ENCODE data around the gene PER2.

- TF ChIP-seq POLR2AphosphoS5 (IDR thresholded peaks at IDR 0.05; ENCODE audit: insufficient read depth, low read depth, low read length) (no peak), POLR2A (IDR thresholded peaks at IDR 0.05; ENCODE audit: low read depth, low read length) (no peak), GATA2 (IDR thresholded peaks at IDR 0.05; ENCODE audit: insufficient read depth, insufficient read length, low read depth, low read length) (no peak), MYC (IDR thresholded peaks at IDR 0.05; ENCODE audit: low read depth, low read length) (no peak), MAX (IDR thresholded peaks at IDR 0.05; ENCODE audit: insufficient read depth, insufficient read length) (no peak), JUN (IDR thresholded peaks at IDR 0.05; ENCODE audit: borderline replicate concordance, insufficient read depth, insufficient read length, low read depth) (no peak), EZH2 (IDR thresholded peaks at IDR 0.05; ENCODE audit: borderline replicate concordance, low read depth, low read length, severe bottlenecking) (no peak)
- TF ChIP-seq, protein P1, sequence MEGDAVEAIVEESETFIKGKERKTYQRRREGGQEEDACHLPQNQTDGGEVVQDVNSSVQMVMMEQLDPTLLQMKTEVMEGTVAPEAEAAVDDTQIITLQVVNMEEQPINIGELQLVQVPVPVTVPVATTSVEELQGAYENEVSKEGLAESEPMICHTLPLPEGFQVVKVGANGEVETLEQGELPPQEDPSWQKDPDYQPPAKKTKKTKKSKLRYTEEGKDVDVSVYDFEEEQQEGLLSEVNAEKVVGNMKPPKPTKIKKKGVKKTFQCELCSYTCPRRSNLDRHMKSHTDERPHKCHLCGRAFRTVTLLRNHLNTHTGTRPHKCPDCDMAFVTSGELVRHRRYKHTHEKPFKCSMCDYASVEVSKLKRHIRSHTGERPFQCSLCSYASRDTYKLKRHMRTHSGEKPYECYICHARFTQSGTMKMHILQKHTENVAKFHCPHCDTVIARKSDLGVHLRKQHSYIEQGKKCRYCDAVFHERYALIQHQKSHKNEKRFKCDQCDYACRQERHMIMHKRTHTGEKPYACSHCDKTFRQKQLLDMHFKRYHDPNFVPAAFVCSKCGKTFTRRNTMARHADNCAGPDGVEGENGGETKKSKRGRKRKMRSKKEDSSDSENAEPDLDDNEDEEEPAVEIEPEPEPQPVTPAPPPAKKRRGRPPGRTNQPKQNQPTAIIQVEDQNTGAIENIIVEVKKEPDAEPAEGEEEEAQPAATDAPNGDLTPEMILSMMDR (IDR thresholded peaks at IDR 0.05; ENCODE audit: extremely low read depth in 1 of 2, insufficient read depth in 1 of 2, low read depth in 1 of 2, low read length in 2 of 2), result no peak
Observed at GRCh38 chr2:238237431-238238135, 50.8 kb downstream of the PER2 start.
